Right lung (tissue), 10 donors: Measurements from ENCODE around the gene RPS21. TPM values are rescaled to one million over a fixed set of nuclear protein-coding genes. Genes with fewer than 3 reads are reported as not detected.

ENCODE experiments used
- DNase-seq, 2 donors: peaks; one replicate each; pipeline ENCODE4 v3.0.0-alpha.2; 2013
- long read RNA-seq, 8 donors: transcript quantifications; one replicate each; lab custom pipeline, GENCODE V29; 2026
- polyA plus RNA-seq, 5 donors: library from polyadenylated mRNA; unstranded; fragments of 120-200 nt; gene quantifications; one replicate each; pipeline versions ENCODE4 v1.2.1 to v1.2.3, GENCODE V29; 2013; ENCODE audit warnings: inconsistent platforms in 1 of 5, low replicate concordance in 1 of 5; ENCODE audit not compliant: insufficient read length in 5 of 5, insufficient read depth in 1 of 5

RPS21 gene
- 1,000 to 10,000 TPM in 1 of 5 donors, 100 to 1,000 TPM in 4; 870 to 1,387 (median 940) TPM for polyA plus RNA-seq
- long read RNA-seq, donor 1, transcript RPS21-201 (6 exons, 344 nt), result major isoform, 1,184 of 2,011 reads
- long read RNA-seq, donor 1, transcript RPS21-205 (5 exons, 429 nt), result minor isoform, 66 of 2,011 reads
- long read RNA-seq, donor 1, transcript RPS21-203 (3 exons, 401 nt), result minor isoform, 5 of 2,011 reads
- long read RNA-seq, donor 1, transcript RPS21-204 (4 exons, 418 nt), result minor isoform, 16 of 2,011 reads
- long read RNA-seq, donor 1, partial matches to known transcripts, result 567 of 2,011 reads
- long read RNA-seq, donor 1, other reads (novel, unspliced or antisense), result 171 of 2,011 reads
- long read RNA-seq, donor 2, transcript RPS21-204 (4 exons, 418 nt), result minor isoform, 6 of 662 reads
- long read RNA-seq, donor 2, transcript RPS21-201 (6 exons, 344 nt), result major isoform, 437 of 662 reads
- long read RNA-seq, donor 2, transcript RPS21-205 (5 exons, 429 nt), result minor isoform, 18 of 662 reads
- long read RNA-seq, donor 2, partial matches to known transcripts, result 125 of 662 reads
- long read RNA-seq, donor 2, other reads (novel, unspliced or antisense), result 73 of 662 reads
- long read RNA-seq, donor 3, transcript RPS21-204 (4 exons, 418 nt), result minor isoform, 5 of 1,220 reads
- long read RNA-seq, donor 3, transcript RPS21-205 (5 exons, 429 nt), result minor isoform, 27 of 1,220 reads
- long read RNA-seq, donor 3, transcript RPS21-201 (6 exons, 344 nt), result major isoform, 807 of 1,220 reads
- long read RNA-seq, donor 3, partial matches to known transcripts, result 282 of 1,220 reads
- long read RNA-seq, donor 3, other reads (novel, unspliced or antisense), result 96 of 1,220 reads
- long read RNA-seq, donor 4, transcript RPS21-204 (4 exons, 418 nt), result minor isoform, 6 of 950 reads
- long read RNA-seq, donor 4, transcript RPS21-205 (5 exons, 429 nt), result minor isoform, 29 of 950 reads
- long read RNA-seq, donor 4, transcript RPS21-201 (6 exons, 344 nt), result major isoform, 569 of 950 reads
- long read RNA-seq, donor 4, partial matches to known transcripts, result 288 of 950 reads
- long read RNA-seq, donor 4, other reads (novel, unspliced or antisense), result 57 of 950 reads
- long read RNA-seq, donor 5, transcript RPS21-201 (6 exons, 344 nt), result major isoform, 1,438 of 2,067 reads
- long read RNA-seq, donor 5, transcript RPS21-205 (5 exons, 429 nt), result minor isoform, 60 of 2,067 reads
- long read RNA-seq, donor 5, transcript RPS21-204 (4 exons, 418 nt), result minor isoform, 8 of 2,067 reads
- long read RNA-seq, donor 5, partial matches to known transcripts, result 409 of 2,067 reads
- long read RNA-seq, donor 5, other reads (novel, unspliced or antisense), result 151 of 2,067 reads
- long read RNA-seq, donor 6, transcript RPS21-204 (4 exons, 418 nt), result minor isoform, 8 of 1,670 reads
- long read RNA-seq, donor 6, transcript RPS21-205 (5 exons, 429 nt), result minor isoform, 49 of 1,670 reads
- long read RNA-seq, donor 6, transcript RPS21-201 (6 exons, 344 nt), result major isoform, 1,126 of 1,670 reads
- long read RNA-seq, donor 6, partial matches to known transcripts, result 351 of 1,670 reads
- long read RNA-seq, donor 6, other reads (novel, unspliced or antisense), result 134 of 1,670 reads
- long read RNA-seq, donor 7, transcript RPS21-201 (6 exons, 344 nt), result major isoform, 193 of 284 reads
- long read RNA-seq, donor 7, transcript RPS21-205 (5 exons, 429 nt), result minor isoform, 12 of 284 reads
- long read RNA-seq, donor 7, partial matches to known transcripts, result 72 of 284 reads
- long read RNA-seq, donor 7, other reads (novel, unspliced or antisense), result 6 of 284 reads
- long read RNA-seq, donor 8, transcript RPS21-205 (5 exons, 429 nt), result minor isoform, 15 of 605 reads
- long read RNA-seq, donor 8, transcript RPS21-201 (6 exons, 344 nt), result major isoform, 393 of 605 reads
- long read RNA-seq, donor 8, partial matches to known transcripts, result 159 of 605 reads
- long read RNA-seq, donor 8, other reads (novel, unspliced or antisense), result 35 of 605 reads

- DNase-seq, result peak; percentile 88 to 89
Observed at GRCh38 chr20:62386383-62387218, at the start of gene RPS21. RPS21 (plus strand) TSS chr20:62387103; CDS start chr20:62387339, 236 bp downstream.

GRCh38 chr20:62337558-62338293 lies 49.2 kb upstream of the RPS21 start:
- DNase-seq, result no peak

- no peak for DNase-seq
Observed at GRCh38 chr20:62338294-62338620, 48.6 kb upstream of the RPS21 start.

GRCh38 chr20:62339647-62340062 lies 47.2 kb upstream of the RPS21 start:
- no peak for DNase-seq

GRCh38 chr20:62342910-62343309 lies 44.0 kb upstream of the RPS21 start:
- no peak for DNase-seq

GRCh38 chr20:62344092-62344491 lies 42.8 kb upstream of the RPS21 start:
- no peak for DNase-seq

GRCh38 chr20:62344782-62345181 lies 42.1 kb upstream of the RPS21 start:
- DNase-seq, result no peak

GRCh38 chr20:62345681-62346370 lies 41.1 kb upstream of the RPS21 start:
- DNase-seq, result no peak

GRCh38 chr20:62346398-62347150 lies 40.3 kb upstream of the RPS21 start:
- no peak for DNase-seq

- DNase-seq, result no peak
Observed at GRCh38 chr20:62347151-62347404, 39.8 kb upstream of the RPS21 start.

- no peak for DNase-seq
Observed at GRCh38 chr20:62347445-62347844, 39.5 kb upstream of the RPS21 start.

- no peak for DNase-seq
Observed at GRCh38 chr20:62348604-62349003, 38.3 kb upstream of the RPS21 start.

- no peak for DNase-seq
Observed at GRCh38 chr20:62349556-62350097, 37.3 kb upstream of the RPS21 start.

- no peak for DNase-seq
Observed at GRCh38 chr20:62350098-62350628, 36.7 kb upstream of the RPS21 start.

GRCh38 chr20:62350629-62351422 lies 36.1 kb upstream of the RPS21 start:
- DNase-seq, result no peak
